ENCODE measurements around the gene ARHGEF39. TPM values are rescaled to one million over a fixed set of nuclear protein-coding genes. Genes with fewer than 3 reads are reported as not detected.

The ARHGEF39 gene
- total RNA-seq, 1 experiment from 2014 or later: 7.6 TPM

- DNase-seq (ENCODE audit: low read depth): no peak
Observed at GRCh38 chr9:35691334-35691650, 26.3 kb upstream of the ARHGEF39 start.

- DNase-seq (ENCODE audit: low read depth): peak; percentile 72
Observed at GRCh38 chr9:35690614-35691333, 25.8 kb upstream of the ARHGEF39 start.

- DNase-seq (ENCODE audit: low read depth): no peak
Observed at GRCh38 chr9:35690294-35690613, 25.3 kb upstream of the ARHGEF39 start.

- peak; percentile 63 for DNase-seq (ENCODE audit: low read depth)
Observed at GRCh38 chr9:35689542-35690293, 24.7 kb upstream of the ARHGEF39 start, which contains the start of gene TPM2. Gene TPM2, minus strand, starts transcription at chr9:35689925. Its CDS starts 108 bp downstream, at chr9:35689817.

DNA sequence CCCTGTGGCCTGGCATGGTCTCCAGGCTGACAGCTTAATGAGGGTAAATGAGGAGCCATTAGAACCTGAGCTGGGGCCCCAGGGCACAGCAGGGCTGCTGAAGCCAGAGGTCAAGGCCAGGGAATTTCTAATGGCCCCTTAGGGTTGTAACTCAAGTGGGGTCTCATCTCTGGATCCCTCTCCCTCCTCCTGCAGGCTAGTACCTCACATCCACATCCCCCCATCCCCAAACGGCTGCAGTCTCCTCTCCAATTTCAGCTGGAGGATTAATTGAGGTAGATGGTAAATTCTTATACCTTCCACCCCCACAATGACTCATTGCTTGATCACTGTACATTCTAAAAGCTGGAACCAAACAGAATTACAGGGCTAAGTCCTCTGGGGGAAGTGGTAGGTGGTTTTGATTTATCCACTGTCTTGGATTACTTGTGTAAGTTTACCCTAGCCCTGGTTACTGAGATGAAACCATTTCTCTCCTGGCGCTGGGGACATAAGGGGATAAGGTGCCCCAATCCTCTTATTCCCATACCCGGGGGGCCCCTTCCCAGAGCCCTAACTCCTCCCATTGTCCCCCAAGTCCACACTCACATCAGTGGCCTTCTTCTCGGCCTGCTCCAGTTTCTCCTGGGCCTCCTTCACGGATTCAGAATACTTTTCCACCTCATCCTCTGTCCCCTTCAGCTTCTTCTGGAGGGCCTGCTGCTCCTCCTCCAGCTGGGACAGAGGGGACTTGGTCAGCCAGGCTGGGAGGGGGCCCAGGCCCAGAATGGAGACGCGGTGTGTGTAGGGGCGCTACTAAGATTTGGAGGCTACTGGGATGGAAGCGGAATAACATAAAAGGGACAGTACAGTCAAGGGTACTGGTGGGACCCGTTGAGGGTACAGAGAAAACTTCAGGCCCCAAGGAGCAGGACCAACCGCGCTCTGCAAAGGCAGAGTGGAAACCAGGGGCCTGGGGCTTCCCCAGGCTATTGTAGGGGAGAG lies 23.9 kb upstream of the ARHGEF39 start:
- peak; percentile 88 for DNase-seq (ENCODE audit: low read depth)

DNA sequence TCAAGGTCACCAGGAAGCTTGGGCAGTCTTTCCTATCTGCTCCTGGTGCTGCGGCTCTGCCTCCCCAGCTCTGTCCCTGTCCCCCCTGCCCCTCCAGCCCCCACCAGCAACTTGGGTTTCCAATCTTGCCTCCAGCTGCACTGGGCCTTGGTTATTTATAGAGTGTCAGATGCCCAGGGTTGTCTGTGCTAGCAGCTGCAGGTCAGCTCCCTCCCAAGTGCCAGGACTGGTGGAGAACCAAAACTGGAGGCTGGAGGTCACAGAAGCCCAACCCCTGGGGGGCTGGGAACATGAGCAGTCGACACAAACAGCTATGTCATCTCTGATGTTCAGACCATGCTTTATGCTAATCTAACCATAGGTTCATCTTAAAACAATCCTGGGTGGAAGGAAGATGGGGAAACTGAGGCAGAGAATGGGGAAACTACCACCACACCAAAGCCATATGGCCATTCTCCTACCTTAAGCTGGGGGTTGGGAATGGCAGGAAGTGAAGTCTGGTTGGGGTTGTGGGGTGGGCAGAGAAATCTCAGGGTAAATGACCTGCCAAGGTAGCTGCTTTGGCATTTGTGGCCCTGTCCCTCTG lies 23.1 kb upstream of the ARHGEF39 start:
- no peak for DNase-seq (ENCODE audit: low read depth)

GRCh38 chr9:35687306-35687705 lies 22.3 kb upstream of the ARHGEF39 start:
- DNase-seq (ENCODE audit: low read depth): no peak

DNA sequence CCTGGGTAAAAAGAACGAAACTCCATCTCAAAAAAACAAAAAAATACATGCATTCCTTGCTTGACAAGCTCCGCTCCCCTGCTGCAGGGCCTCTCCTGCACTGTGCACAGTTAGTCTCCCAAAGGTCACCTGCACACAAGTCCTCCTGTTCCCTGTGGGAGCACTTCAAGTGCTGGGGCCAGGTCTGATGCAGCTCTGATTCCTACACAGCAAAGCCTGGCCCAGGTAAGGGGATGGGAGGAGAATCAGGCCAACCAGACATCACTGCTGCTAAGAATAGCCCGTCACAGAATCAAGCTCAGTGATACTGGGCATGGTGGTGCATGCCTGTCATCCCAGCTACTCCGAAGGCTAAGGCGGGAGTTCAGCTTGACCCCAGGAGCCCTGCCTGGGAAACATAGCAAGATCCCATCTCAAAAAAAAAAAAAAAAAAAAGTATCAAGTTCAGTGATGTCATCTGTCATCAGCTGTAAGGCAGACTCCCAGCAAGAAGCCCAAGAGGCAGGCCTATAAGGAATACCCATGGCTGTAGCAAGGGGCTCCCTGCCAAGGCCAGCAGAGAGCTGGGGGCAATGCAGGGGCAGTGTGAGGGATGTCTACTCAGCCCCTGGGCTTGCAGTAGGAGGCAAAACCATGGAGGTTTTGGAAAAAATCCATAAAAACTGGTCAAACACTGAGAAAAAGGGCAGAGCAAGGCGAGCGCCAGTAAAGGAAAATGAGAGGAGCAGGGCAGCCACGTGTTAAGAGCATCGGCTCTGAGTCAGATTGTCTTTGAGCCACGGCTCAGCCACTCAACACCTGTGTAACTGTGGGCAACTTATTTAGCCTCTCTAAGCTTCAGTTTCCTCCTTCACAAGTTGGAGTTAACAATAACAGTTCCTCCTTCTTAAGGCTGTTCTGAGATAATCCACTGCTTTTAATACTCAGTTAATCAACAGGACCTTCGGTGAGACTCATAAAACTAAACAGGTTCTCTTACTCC lies 21.5 kb upstream of the ARHGEF39 start:
- peak; percentile 47 for DNase-seq (ENCODE audit: low read depth)

DNA sequence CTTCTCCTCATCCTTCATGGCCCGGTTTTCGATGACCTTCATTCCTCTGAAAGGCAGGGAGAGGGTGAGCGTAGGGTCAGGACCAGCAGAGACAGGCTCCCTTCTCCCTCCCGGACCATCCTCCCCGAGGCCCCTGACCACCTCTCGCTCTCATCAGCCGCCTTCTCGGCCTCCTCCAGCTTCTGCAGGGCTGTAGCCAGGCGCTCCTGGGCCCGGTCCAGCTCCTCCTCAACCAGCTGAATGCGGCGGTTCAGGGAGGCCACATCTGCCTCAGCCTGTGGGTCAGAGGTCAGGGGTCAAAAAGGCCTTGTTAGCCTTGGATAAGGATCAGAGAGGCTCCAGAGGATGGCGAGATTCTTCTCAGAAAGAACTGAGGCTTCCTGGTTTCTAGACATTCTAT lies 20.5 kb upstream of the ARHGEF39 start:
- DNase-seq (ENCODE audit: low read depth): no peak

GRCh38 chr9:35684921-35685320 lies 19.9 kb upstream of the ARHGEF39 start:
- DNase-seq (ENCODE audit: low read depth): no peak

- no peak for DNase-seq (ENCODE audit: low read depth)
Observed at GRCh38 chr9:35683323-35683722, 18.3 kb upstream of the ARHGEF39 start.

- no peak for DNase-seq (ENCODE audit: low read depth)
Observed at GRCh38 chr9:35682520-35683315, 17.7 kb upstream of the ARHGEF39 start.

- DNase-seq (ENCODE audit: low read depth): no peak
Observed at GRCh38 chr9:35682051-35682450, 17.1 kb upstream of the ARHGEF39 start.

DNA sequence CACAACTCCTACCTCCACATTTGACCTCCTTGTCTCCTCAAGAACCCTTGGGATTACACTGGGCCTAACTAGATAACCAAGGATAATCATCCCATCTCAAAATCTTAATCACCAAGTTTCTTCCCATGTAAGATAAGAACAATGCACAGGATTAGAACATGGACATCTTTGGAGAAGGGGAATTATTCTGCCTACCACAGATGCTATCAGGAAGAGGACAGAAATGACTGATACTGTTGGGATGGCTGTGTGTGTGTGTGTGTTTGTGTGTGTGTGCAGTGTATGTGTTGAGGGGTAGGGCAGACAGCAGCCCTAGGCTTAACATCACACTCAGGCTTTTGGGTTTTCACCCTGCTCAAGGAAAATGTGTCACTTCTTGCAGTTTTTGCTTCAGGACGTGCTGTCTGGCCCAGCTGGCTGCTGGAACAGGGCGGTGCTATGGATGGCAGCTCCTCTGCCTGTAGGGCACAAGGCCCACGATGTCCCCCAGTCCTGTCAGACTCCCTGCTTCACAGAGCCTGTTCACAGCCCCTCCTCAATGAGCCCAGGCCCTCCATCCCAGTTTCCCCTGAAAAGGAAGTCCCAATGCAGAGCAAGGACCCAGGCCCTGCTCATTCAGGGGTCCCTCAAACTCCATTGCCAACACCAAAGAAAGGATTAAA lies 16.5 kb upstream of the ARHGEF39 start:
- no peak for DNase-seq (ENCODE audit: low read depth)

- DNase-seq (ENCODE audit: low read depth): no peak
Observed at GRCh38 chr9:35680331-35681105, 15.5 kb upstream of the ARHGEF39 start.

- no peak for DNase-seq (ENCODE audit: low read depth)
Observed at GRCh38 chr9:35679766-35680330, 14.9 kb upstream of the ARHGEF39 start.

DNA sequence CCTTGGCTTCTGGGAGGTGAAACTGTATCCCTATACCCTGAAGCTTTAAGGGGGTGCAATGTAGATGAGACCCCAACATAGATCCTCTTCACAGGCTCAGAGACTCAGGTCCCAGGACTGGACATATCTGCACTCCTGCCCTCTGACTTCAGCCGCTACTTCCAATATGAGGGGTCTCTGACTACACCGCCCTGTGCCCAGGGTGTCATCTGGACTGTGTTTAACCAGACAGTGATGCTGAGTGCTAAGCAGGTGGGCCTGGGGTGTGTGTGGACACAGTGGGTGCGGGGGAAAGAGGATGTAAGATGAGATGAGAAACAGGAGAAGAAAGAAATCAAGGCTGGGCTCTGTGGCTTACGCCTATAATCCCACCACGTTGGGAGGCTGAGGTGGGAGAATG lies 14.1 kb upstream of the ARHGEF39 start:
- DNase-seq (ENCODE audit: low read depth): no peak

- DNase-seq (ENCODE audit: low read depth): no peak
Observed at GRCh38 chr9:35675732-35676392, 10.9 kb upstream of the ARHGEF39 start.

All from RPMI7951 (cell line).